Measurements from ENCODE around the gene ACP6.

GRCh38 chr1:147618771-147619170 lies 51.6 kb downstream of the ACP6 start:
- TF ChIP-seq CTCF (conservative IDR thresholded peaks at IDR 0.05 in 1 of 2, IDR thresholded peaks at IDR 0.05 in 1 of 2; ENCODE audit: extremely low read depth in 1 of 2, insufficient read depth in 1 of 2, low read depth in 1 of 2, low read length in 2 of 2), result no peak
- TF ChIP-seq EZH2 (IDR thresholded peaks at IDR 0.05; ENCODE audit: borderline replicate concordance, low read length), result no peak
